Adrenal gland (tissue), 5 donors: ENCODE results near the gene CYB5A.

Experiments
- CTCF ChIP-seq, 6 experiments: fragments of 450-650 bp in 4 of 6; fragments of 200-600 bp in 2 of 6; sonication (generic) in 1 of 6; IDR thresholded peaks; 1 replicate in 5 of 6; 2 replicates in 1 of 6; pipeline versions ENCODE4 v1.5.1 to v1.8.0; 2016 to 2021; ENCODE audit warnings: antibody characterized with exemption in 6 of 6, mild to moderate bottlenecking in 2 of 6, moderate library complexity in 1 of 6
- POLR2A ChIP-seq, 2 donors: fragments of 450-650 bp; IDR thresholded peaks; one replicate each; pipeline ENCODE4 v1.6.1; 2017; ENCODE audit warnings: antibody characterized with exemption in 2 of 2, mild to moderate bottlenecking in 2 of 2, moderate library complexity in 1 of 2
- donor health status: DM: no; HTN: no; CAD: no.

GRCh38 chr18:74217476-74218143 lies 74.2 kb downstream of the CYB5A start:
- TF ChIP-seq CTCF (IDR thresholded peaks at IDR 0.05) (no peak), POLR2A (IDR thresholded peaks at IDR 0.05) (no peak)
